CD8-positive, alpha-beta memory T cell (primary cell): ENCODE data around the gene DRG2. TPM values are rescaled to one million over a fixed set of nuclear protein-coding genes. Genes with fewer than 3 reads are reported as not detected.

Experiments used
- CTCF ChIA-PET: fragments of 350-600 bp; sonication (Branson Sonifier 250); formaldehyde crosslinking; loops from one replicate; lab custom pipeline; 2021; ENCODE audit warnings: antibody characterized with exemption; lab: Charles Lee
- POLR2A ChIA-PET: fragments of 350-600 bp; sonication (Branson Sonifier 250); formaldehyde crosslinking; loops from one replicate; lab custom pipeline; 2021; ENCODE audit warnings: antibody characterized with exemption; lab: Charles Lee
- DNase-seq, 5 donors: peaks; one replicate each; pipeline versions ENCODE4 v3.0.0 to v3.0.0-alpha.2; 2020 to 2022; ENCODE audit warnings: mixed read lengths in 1 of 5
- H3K27ac ChIP-seq: one replicate; pipeline ENCODE4 v1.7.0; 2013; ENCODE audit warnings: low read depth, mild to moderate bottlenecking, low read length, moderate library complexity
- H3K27me3 ChIP-seq: 2 replicates; pipeline ENCODE4 v1.7.0; 2013; ENCODE audit warnings: low read length, mild to moderate bottlenecking; ENCODE audit not compliant: insufficient read depth, poor library complexity, severe bottlenecking
- H3K36me3 ChIP-seq: 2 replicates; pipeline ENCODE4 v1.7.0; 2013; ENCODE audit warnings: mild to moderate bottlenecking, low read length, moderate library complexity; ENCODE audit not compliant: insufficient read depth
- H3K4me1 ChIP-seq: 2 replicates; pipeline ENCODE4 v1.7.0; 2013; ENCODE audit warnings: mild to moderate bottlenecking, low read length, moderate library complexity; ENCODE audit not compliant: insufficient read depth
- H3K4me3 ChIP-seq: 2 replicates; pipeline ENCODE4 v1.7.0; 2013; ENCODE audit warnings: mild to moderate bottlenecking, low read length
- H3K9me3 ChIP-seq: 2 replicates; pipeline ENCODE4 v1.7.0; 2013; ENCODE audit warnings: mild to moderate bottlenecking, low read length
- H3K27ac Mint-ChIP-seq, 8 donors: one replicate each; pipeline ENCODE4 v1.8.0; 2020 to 2021; ENCODE audit warnings: mixed read lengths in 8 of 8, mild to moderate bottlenecking in 6 of 8, inconsistent platforms in 3 of 8, moderate library complexity in 3 of 8
- H3K27me3 Mint-ChIP-seq, 2 donors: one replicate each; pipeline ENCODE4 v1.8.0; 2020 to 2021; ENCODE audit warnings: mixed read lengths in 2 of 2, mild to moderate bottlenecking in 1 of 2, moderate library complexity in 1 of 2
- H3K36me3 Mint-ChIP-seq, 3 donors: one replicate each; pipeline ENCODE4 v1.8.0; 2020 to 2021; ENCODE audit warnings: mixed read lengths in 3 of 3, inconsistent platforms in 1 of 3, mild to moderate bottlenecking in 1 of 3
- H3K4me1 Mint-ChIP-seq, 3 donors: one replicate each; pipeline ENCODE4 v1.8.0; 2020 to 2021; ENCODE audit warnings: mixed read lengths in 3 of 3, inconsistent platforms in 1 of 3, mild to moderate bottlenecking in 1 of 3
- H3K4me3 Mint-ChIP-seq, 7 donors: one replicate each; pipeline ENCODE4 v1.8.0; 2020 to 2021; ENCODE audit warnings: mixed read lengths in 7 of 7, mild to moderate bottlenecking in 6 of 7, moderate library complexity in 4 of 7, inconsistent platforms in 2 of 7
- H3K9me3 Mint-ChIP-seq, 5 donors: one replicate each; pipeline ENCODE4 v1.8.0; 2020 to 2022; ENCODE audit warnings: mixed read lengths in 5 of 5, mild to moderate bottlenecking in 3 of 5, moderate library complexity in 2 of 5, inconsistent platforms in 1 of 5
- polyA plus RNA-seq: library from polyadenylated mRNA; unstranded; fragments of 300-500 nt; fragmentation: Illumina TruSeq; gene quantifications from one replicate; pipeline ENCODE4 v1.2.3, GENCODE V29; 2021
- total RNA-seq, 2 experiments: library from RNA; stranded (reverse); gene quantifications; one replicate each; pipeline ENCODE4 v1.2.3, GENCODE V29; 2021

DRG2 gene
- total and polyA plus RNA-seq, 3 experiments from 2014 or later: 51.7 to 54.2 (median 52.9) TPM

DNA sequence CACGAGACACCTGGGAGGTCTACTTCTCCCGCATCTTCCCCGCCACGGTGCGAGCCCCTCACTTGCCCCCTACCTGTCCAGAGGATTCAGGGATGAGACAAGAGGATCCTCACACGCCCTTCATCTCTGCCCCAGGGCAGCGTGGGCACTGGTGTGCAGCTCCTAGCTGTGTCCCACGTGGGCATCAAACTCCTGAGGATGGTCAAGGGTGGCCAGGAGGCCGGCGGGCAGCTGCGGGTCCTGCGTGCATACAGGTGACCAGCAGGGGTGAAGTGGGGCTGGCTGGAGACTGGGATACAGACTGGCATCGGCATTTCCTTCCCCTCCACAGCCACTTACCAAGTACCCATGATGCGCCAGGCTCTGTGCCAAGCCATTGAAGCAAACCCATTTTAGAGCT is 67.4 kb downstream of the DRG2 start:
- H3K36me3 ChIP-seq: no peaks in the 10 kb centered on the region
- no peak overlapping the region for H3K27ac Mint-ChIP-seq
- H3K4me3 Mint-ChIP-seq: peak overlapping the region in 1 of 7 donors; percentile 19
- ChIA-PET POLR2A (no interaction called here), CTCF (interaction anchor here (1.2 to 1.6 kb wide), 2 partner anchors 11 to 13 kb away, joined by 3 to 6 read pairs; no protein-coding TSS in a partner anchor)
- H3K27me3 Mint-ChIP-seq: peaks cover 0 to 1% of the 10 kb centered on the region in 2 donors
- H3K4me1 ChIP-seq: peaks cover 7% of the 10 kb centered on the region
- H3K36me3 Mint-ChIP-seq: no peaks in the 10 kb centered on the region
- no peaks in the 10 kb centered on the region for H3K27me3 ChIP-seq
- DNase-seq: no peak
- H3K9me3 ChIP-seq: no peaks in the 10 kb centered on the region
- H3K9me3 Mint-ChIP-seq: no peaks in the 10 kb centered on the region
- peaks cover 5 to 40% (median 19%) of the 10 kb centered on the region in 3 donors for H3K4me1 Mint-ChIP-seq
- H3K27ac ChIP-seq: no peak overlapping the region
- no peak overlapping the region for H3K4me3 ChIP-seq

GRCh38 chr17:18156171-18156975 is 68.6 kb downstream of the DRG2 start:
- peaks cover 5 to 40% (median 19%) of the 10 kb centered on the region in 3 donors for H3K4me1 Mint-ChIP-seq
- peaks cover 0 to 1% of the 10 kb centered on the region in 2 donors for H3K27me3 Mint-ChIP-seq
- H3K36me3 Mint-ChIP-seq: no peaks in the 10 kb centered on the region
- H3K4me3 ChIP-seq: no peak overlapping the region
- no peaks in the 10 kb centered on the region for H3K36me3 ChIP-seq
- H3K27me3 ChIP-seq: no peaks in the 10 kb centered on the region
- no peak overlapping the region for H3K27ac ChIP-seq
- ChIA-PET CTCF (interaction anchor here (1.2 kb wide), 1 partner anchor 12 kb away, joined by 3 read pairs; no protein-coding TSS in a partner anchor), POLR2A (no interaction called here)
- H3K4me3 Mint-ChIP-seq: peak overlapping the region in 2 of 7 donors; percentile 17 to 24
- no peaks in the 10 kb centered on the region for H3K9me3 Mint-ChIP-seq
- peak overlapping the region in 7 of 8 donors; percentile 11 to 78 (median 60) for H3K27ac Mint-ChIP-seq
- H3K4me1 ChIP-seq: peaks cover 7% of the 10 kb centered on the region
- H3K9me3 ChIP-seq: no peaks in the 10 kb centered on the region
- no peak for DNase-seq

DNA sequence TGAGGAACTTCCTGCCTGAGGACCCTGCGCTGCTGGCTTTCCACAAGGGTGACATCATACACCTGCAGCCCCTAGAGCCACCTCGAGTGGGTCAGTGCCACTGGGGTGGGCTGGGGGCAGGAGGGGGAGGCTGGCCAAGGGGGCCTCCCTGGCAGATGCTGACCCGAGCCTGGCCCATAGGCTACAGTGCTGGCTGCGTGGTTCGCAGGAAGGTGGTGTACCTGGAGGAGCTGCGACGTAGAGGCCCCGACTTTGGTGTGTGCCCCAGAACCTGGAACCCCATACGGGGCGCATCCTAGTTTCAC is 69.2 kb downstream of the DRG2 start:
- H3K4me1 ChIP-seq: peaks cover 7% of the 10 kb centered on the region
- H3K36me3 Mint-ChIP-seq: peaks cover 0 to 1% (median 0%) of the 10 kb centered on the region in 3 donors
- peaks cover 5 to 40% (median 19%) of the 10 kb centered on the region in 3 donors for H3K4me1 Mint-ChIP-seq
- H3K27me3 ChIP-seq: no peaks in the 10 kb centered on the region
- peak overlapping the region in 1 of 8 donors; percentile 23 for H3K27ac Mint-ChIP-seq
- no peak overlapping the region for H3K4me3 Mint-ChIP-seq
- H3K36me3 ChIP-seq: no peaks in the 10 kb centered on the region
- no peak overlapping the region for H3K27ac ChIP-seq
- peaks cover 0 to 1% of the 10 kb centered on the region in 2 donors for H3K27me3 Mint-ChIP-seq
- H3K9me3 ChIP-seq: no peaks in the 10 kb centered on the region
- H3K4me3 ChIP-seq: no peak overlapping the region
- H3K9me3 Mint-ChIP-seq: no peaks in the 10 kb centered on the region
- POLR2A ChIA-PET: no interaction called here
- no peak for DNase-seq
- CTCF ChIA-PET: no interaction called here

Other genes starting within 250 kb of the DRG2 start
- 10 to 100 TPM in 1 of 2 experiments, 1 to 10 TPM in 1; 10.0 to 11.3 TPM for gene TOM1L2, start 115.5 kb upstream of the DRG2 start, total RNA-seq
- gene TOM1L2, start 115.5 kb upstream of the DRG2 start, polyA plus RNA-seq: 6.5 TPM
- gene DRC3, start 115.1 kb upstream of the DRG2 start, total RNA-seq: under 1 TPM; 0.33 to 0.60 TPM
- gene DRC3, start 115.1 kb upstream of the DRG2 start, polyA plus RNA-seq: not detected
- 10 to 100 TPM; 30.4 to 33.4 TPM for gene ATPAF2, start 48.8 kb upstream of the DRG2 start, total RNA-seq
- 16.0 TPM for gene ATPAF2, start 48.8 kb upstream of the DRG2 start, polyA plus RNA-seq
- 10 to 100 TPM in 1 of 2 experiments, 1 to 10 TPM in 1; 9.8 to 11.1 TPM for gene GID4, start 48.5 kb upstream of the DRG2 start, total RNA-seq
- gene GID4, start 48.5 kb upstream of the DRG2 start, polyA plus RNA-seq: 8.5 TPM
- under 1 TPM; 0.31 to 0.35 TPM for gene MYO15A, start 20.8 kb downstream of the DRG2 start, total RNA-seq
- gene MYO15A, start 20.8 kb downstream of the DRG2 start, polyA plus RNA-seq: 0.54 TPM
- 100 to 1,000 TPM; 117 to 123 TPM for gene ALKBH5, start 95.9 kb downstream of the DRG2 start, total RNA-seq
- 152 TPM for gene ALKBH5, start 95.9 kb downstream of the DRG2 start, polyA plus RNA-seq
- 10 to 100 TPM; 24.3 to 26.3 TPM for gene LLGL1, start 137.7 kb downstream of the DRG2 start, total RNA-seq
- gene LLGL1, start 137.7 kb downstream of the DRG2 start, polyA plus RNA-seq: 1.5 TPM
- gene FLII, start 170.8 kb downstream of the DRG2 start, total RNA-seq: 100 to 1,000 TPM; 278 to 299 TPM
- 216 TPM for gene FLII, start 170.8 kb downstream of the DRG2 start, polyA plus RNA-seq
- 1 to 10 TPM; 5.5 to 5.6 TPM for gene MIEF2, start 172.7 kb downstream of the DRG2 start, total RNA-seq
- gene MIEF2, start 172.7 kb downstream of the DRG2 start, polyA plus RNA-seq: 14.1 TPM
- 10 to 100 TPM; 69.7 to 72.8 TPM for gene TOP3A, start 227.0 kb downstream of the DRG2 start, total RNA-seq
- 21.7 TPM for gene TOP3A, start 227.0 kb downstream of the DRG2 start, polyA plus RNA-seq
- gene SMCR8, start 227.3 kb downstream of the DRG2 start, total RNA-seq: 10 to 100 TPM; 26.7 to 26.9 TPM
- gene SMCR8, start 227.3 kb downstream of the DRG2 start, polyA plus RNA-seq: 4.9 TPM